Endometrial microvascular endothelial cells (primary cell): Measurements from ENCODE around the gene KIF1C. TPM values are rescaled to one million over a fixed set of nuclear protein-coding genes. Genes with fewer than 3 reads are reported as not detected.

ENCODE experiments used
- in situ Hi-C: cut with HindIII; loops from 2 replicates; pipeline ENCODE4 v1.10.0; 2017; ENCODE audit warnings: low sequenced_read_pairs, low pct_unique_long_range_greater_than_20kb; ENCODE audit errors: inconsistent ontology term
- total RNA-seq: library from RNA; depleted of rRNA; stranded (reverse); fragments of >200 nt; gene quantifications from one replicate; pipeline ENCODE4 v1.2.3, GENCODE V29; 2015; ENCODE audit errors: inconsistent ontology term

Gene KIF1C
- total RNA-seq, 1 donor from 2014 or later, result 110 TPM

DNA sequence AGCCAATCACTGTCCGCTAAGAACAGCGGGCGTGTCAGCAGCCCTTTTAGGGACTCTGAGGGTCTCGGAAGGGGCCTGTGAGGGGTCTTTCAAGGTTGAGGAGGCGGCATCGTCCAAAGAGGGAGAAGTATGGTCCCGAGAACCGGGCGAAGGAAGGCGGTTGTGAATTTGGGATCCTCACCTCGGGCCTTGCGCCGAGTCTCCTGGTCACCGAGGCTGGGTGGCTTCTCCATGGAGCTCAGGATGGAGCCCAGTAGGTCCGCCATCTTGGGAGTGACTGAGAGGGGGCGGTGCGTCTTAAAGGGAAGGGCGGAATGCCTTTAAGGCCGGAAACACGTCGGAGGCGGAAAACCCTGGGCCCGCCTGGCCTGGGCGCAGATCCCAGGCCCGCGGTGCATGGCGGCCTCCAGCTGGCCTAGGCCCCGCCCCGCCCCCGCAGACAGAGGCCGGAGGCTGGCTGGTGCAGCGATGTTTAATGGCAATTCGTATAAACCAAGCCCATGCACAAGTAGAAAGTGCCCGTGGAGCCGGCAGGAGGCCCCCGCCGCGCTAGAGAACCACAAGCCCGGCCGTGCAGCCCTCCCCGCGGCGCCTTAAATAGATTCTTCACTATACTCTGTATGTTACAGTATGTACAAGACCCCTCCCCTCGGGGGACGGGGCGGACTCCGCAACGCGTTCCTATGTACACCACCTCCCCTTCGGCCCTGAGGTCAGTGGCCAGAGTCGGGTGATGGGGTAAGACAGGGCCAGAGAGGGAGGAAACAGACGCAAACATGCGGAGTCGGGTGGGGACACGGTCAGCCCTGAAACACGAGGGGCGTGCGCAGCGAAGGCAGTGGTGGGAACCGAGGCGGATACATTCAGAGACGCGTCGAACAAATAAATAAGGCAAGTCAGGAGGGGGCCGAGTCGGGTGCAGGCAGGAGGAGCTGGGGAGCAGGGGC lies 29.9 kb upstream of the KIF1C start, which contains the start of gene SPAG7:
Gene SPAG7, minus strand, starts transcription at position 279 of the 947 bp plus-strand sequence. Its CDS starts 13 bp downstream, at position 266.
- in situ Hi-C loops, result no loop called here

DNA sequence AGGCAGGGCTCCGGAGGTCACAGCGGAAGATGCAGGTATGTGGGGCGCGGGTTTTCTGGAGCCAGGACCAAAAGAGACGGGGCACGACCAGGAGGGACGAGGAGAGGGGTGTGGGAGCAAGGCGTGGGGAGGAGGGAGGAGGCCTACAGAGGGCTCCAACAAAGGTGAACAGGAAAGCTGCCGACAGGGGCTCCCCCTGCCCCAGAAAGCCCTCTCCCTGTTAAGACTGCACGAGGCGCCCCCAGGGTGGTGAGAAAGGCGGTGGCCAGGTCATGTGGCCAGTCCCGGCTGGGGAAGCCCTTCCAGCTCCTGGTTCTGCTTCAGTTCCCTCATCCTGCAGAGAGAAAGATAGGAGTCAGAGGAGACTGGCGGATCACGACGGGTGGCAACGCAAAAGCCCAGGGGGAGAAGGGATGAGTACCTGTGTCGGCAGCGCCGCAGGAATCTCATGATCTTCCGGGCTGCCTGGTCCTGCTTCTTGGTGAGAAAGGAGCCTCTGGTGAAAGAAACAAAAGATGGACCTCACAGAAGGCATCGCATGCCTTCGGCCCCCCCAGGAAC lies 29.2 kb upstream of the KIF1C start:
- in situ Hi-C loops, result no loop called here

DNA sequence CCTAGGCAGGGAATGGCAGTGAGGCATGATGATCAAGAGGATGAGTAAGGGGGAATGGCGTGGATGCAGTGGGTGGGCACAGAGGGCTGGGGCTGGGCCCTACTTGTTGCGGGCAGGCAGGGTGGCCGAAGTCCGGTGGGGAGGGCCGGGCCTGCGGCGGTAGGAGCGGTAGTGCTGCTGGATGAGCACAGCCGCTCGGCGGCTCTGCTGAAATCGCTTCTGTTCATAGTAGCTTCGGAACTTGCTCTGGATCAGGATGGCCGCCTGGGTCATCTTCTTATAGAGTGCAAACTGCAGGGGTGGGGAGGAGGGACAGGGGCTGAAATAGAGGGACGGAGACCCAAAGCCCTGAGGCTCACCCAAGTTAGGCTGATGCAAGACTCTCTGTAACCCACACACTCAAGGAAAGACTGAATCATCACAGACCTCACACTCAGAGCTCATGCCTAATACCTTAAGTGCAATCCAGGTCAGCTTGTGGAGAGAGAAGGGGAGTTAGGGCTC lies 28.7 kb upstream of the KIF1C start:
- in situ Hi-C loops, result no loop called here

DNA sequence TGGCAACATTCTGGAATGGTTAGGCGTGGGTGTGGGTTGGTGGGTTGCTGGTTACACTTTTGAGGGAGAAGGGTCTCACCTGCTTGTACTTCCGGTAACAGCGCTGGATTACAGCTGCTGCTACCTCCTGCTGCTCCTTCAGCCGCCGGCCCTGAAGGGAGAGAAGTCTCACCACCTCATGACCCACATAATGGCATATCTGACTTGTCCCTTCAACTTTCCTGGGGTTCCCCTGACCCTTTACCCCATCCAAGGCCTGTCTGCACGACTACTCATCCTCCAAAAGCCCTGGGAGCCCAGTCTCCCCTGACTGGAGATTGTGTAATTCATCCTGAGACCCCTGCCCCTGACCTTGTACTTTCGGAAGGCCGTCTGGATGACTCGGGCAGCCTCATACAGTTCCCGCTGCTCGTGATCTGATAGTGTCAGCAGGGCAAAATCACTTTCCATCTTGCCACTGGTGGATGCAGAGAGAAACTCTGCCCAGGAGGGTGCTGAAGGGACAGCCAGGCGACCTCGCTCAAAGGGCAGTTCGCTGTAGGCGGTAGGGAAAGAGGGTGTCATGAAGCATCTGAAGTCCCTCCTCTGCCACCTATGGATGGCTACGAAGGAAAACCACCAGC lies 28.1 kb upstream of the KIF1C start:
- in situ Hi-C loops, result no loop called here

GRCh38 chr17:4970273-4970672 lies 27.5 kb upstream of the KIF1C start:
- in situ Hi-C loops, result no loop called here

DNA sequence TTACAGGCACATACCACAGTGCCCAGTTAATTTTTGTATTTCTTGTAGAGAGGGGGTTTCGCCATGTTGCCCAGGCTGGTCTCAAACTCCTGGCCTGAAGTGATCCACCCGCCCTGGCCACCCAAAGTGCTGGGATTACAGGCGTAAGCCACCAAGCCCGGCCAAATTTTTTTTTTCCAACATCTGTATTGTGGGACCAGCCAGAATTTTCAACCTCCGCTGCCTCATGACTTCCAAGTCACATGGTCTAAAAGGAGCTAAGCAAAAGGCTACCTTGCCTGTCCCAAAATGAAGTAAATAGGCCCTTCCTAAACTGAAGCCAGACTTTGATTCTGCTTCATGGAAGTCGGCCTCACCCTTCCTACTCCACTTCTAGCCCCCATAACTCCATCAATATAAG lies 25.9 kb upstream of the KIF1C start:
- in situ Hi-C loops, result no loop called here

DNA sequence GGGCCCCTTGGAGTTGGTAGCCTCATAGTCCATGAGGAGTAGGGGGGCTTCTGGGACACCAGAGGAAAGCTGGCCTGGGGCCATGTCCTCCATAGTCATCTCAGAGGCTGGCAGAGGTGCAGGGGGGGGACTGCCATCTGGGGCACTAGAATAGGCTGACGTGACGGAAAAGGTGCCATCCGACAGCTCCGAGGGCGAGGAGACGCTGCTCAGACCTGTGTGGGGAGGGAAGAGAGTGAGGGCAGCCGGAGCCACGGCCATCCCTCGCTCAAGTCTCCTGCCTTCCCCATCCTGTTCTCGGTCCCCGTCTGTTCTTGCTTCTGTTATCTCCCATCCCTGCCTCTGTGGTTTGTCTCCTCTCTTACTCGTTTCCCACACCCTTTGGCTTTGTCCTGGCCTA lies 25.4 kb upstream of the KIF1C start:
- in situ Hi-C loops, result no loop called here

DNA sequence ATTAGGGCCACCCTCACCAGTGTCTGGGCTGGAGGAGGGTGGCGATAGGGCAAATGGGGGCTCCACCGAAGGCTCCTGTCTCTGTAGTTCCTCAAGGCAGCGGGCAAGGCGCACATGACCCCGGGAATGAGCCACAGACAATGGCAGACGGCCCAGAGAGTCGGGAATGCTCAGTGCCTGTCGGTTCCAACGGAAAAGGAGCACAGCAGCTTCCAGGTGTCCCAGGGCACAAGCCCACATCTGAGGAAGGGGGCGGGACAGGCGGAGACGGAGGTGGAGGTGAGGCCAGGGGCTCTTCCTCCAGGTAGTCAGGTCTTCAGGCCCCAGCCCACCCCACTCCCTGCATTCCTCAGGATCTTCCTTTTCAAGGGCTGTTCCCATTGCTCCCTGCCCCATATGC lies 25.0 kb upstream of the KIF1C start:
- in situ Hi-C loops, result no loop called here

- in situ Hi-C loops, result no loop called here
These were observed 24.3 kb upstream of the KIF1C start for GRCh38 chr17:4973256-4974114.

DNA sequence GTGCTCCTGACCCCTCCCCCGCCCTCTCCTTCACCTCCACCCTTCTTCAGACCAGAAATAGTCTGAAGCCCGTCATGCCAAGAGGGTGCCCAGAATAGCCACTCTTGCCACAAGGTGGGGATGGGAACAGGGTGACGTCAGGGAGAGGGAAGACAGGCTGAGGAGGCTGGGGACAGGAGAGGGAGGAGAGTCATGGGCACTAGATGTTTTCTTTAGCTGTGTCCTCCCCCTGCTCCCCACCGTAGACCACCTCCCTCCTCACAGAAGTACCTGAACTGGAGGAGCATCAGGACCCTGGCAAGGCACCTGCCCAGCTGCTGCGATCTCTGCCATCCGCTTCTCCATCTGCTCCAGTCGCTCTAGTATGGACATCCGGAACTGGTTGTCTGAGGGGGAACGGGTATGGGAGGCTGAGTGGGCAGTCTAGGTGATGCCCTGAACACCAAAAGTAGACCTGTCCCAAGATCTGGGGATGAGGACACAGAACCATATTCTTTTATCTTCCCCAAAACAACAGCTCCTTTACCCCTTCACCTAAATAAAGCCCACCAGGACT lies 23.6 kb upstream of the KIF1C start:
- in situ Hi-C loops, result no loop called here

GRCh38 chr17:4978726-4979125 lies 19.0 kb upstream of the KIF1C start:
- in situ Hi-C loops, result no loop called here

- in situ Hi-C loops, result no loop called here
These were observed 17.0 kb upstream of the KIF1C start for GRCh38 chr17:4980644-4981216.

- in situ Hi-C loops, result no loop called here
These were observed 15.4 kb upstream of the KIF1C start for GRCh38 chr17:4982305-4982704.

DNA sequence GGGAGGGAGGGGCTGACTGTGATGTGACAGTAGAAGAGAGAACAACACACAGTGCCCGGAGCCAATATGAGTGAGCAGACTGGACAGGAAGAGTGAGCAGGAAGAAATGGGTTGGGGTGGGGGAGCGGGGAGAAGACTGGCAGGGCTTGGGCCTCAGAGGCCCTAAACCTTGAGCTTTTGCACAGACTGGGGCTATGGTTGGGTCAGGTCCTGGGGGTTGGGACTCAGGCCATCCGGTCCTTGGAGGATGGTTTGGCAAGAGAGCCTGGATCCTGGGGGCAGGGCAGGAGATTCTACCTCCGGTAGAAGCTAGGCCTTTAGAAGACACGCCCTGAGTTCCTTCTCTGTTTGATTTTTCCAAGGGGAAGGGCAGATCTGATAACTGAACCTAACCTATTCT lies 11.3 kb upstream of the KIF1C start:
- in situ Hi-C loops, result no loop called here

DNA sequence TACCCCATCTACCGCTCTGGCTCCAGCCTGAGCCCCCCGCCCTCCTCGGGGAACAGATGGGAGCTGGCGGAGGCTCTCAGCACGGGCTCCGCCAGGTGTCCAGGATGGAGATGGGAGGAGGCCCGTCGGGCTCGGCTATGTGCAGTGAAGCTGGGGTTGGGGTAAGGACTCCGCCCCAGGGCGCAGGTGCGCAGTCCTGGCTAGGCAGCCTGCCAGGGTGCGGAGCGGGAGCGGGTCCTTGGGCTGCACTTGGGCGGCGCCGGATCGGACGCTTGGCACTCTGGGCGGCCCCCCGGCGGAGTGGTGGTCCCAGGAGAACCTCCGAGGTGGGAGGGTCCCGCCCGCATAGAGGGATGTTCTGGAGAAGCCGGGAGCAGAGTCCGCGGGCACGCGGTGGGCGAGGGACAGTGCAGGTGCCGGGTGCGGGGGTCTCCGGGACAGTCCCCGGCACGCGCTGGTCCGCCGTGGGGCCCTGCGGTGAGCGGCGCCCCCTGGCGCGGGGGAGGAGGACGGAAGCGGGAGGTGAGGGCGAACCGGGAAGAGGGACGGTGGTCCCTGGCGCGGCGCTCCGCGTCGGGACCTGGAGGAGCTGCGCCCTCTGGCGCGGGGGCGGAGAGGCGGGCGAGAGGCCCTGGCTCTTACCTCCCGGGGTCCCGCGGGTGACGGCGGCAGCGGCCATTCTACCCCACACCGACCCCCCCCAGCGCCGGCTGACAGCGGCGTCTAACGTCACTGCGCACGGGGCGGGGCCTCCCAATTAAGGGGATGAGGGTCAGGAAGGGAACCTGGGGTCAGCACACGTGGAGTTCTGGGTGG lies 10.6 kb upstream of the KIF1C start, which contains the start of gene CAMTA2:
Gene CAMTA2, minus strand, starts transcription at position 725 of the 816 bp plus-strand sequence. CDS start 1,453 bp downstream, outside the sequence.
- in situ Hi-C loops, result no loop called here

GRCh38 chr17:4987767-4988567 lies 9.8 kb upstream of the KIF1C start:
- in situ Hi-C loops, result no loop called here
